LNCaP clone FGC (cell line): ENCODE data around the gene PPP6R3.

Experiments
- DNase-seq: peaks from one replicate; pipeline ENCODE4 v3.0.0-alpha.2; 2011; ENCODE audit warnings: low read depth
- H3K4me3 ChIP-seq: 2 replicates; pipeline ENCODE4 v1.5.1; 2011; ENCODE audit warnings: mild to moderate bottlenecking, low read depth, low read length, control low read depth
- CTCF ChIP-seq: IDR thresholded peaks from 2 replicates; pipeline ENCODE4 v1.5.1; 2012; ENCODE audit warnings: mild to moderate bottlenecking; ENCODE audit not compliant: control insufficient read depth, insufficient read depth; ENCODE audit errors: extremely low read depth

The PPP6R3 gene, protein sequence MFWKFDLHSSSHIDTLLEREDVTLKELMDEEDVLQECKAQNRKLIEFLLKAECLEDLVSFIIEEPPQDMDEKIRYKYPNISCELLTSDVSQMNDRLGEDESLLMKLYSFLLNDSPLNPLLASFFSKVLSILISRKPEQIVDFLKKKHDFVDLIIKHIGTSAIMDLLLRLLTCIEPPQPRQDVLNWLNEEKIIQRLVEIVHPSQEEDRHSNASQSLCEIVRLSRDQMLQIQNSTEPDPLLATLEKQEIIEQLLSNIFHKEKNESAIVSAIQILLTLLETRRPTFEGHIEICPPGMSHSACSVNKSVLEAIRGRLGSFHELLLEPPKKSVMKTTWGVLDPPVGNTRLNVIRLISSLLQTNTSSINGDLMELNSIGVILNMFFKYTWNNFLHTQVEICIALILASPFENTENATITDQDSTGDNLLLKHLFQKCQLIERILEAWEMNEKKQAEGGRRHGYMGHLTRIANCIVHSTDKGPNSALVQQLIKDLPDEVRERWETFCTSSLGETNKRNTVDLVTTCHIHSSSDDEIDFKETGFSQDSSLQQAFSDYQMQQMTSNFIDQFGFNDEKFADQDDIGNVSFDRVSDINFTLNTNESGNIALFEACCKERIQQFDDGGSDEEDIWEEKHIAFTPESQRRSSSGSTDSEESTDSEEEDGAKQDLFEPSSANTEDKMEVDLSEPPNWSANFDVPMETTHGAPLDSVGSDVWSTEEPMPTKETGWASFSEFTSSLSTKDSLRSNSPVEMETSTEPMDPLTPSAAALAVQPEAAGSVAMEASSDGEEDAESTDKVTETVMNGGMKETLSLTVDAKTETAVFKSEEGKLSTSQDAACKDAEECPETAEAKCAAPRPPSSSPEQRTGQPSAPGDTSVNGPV

GRCh38 chr11:68460741-68461574, at the start of gene PPP6R3:
Gene PPP6R3, plus strand, starts transcription at chr11:68460752. Its CDS starts 76,913 bp downstream, at chr11:68537665.
- H3K4me3 ChIP-seq, result peak within 1 kb of the TSS; percentile 65
- no peak for DNase-seq
- TF ChIP-seq CTCF, result no peak

GRCh38 chr11:68411501-68411991, 49.0 kb upstream of the PPP6R3 start:
- H3K4me3 ChIP-seq, result no peak overlapping the region
- no peak for TF ChIP-seq CTCF
- DNase-seq, result no peak

- no peak for DNase-seq
- no peak for TF ChIP-seq CTCF
- H3K4me3 ChIP-seq, result no peak overlapping the region
Observed at GRCh38 chr11:68412593-68413475, 47.7 kb upstream of the PPP6R3 start.

DNA sequence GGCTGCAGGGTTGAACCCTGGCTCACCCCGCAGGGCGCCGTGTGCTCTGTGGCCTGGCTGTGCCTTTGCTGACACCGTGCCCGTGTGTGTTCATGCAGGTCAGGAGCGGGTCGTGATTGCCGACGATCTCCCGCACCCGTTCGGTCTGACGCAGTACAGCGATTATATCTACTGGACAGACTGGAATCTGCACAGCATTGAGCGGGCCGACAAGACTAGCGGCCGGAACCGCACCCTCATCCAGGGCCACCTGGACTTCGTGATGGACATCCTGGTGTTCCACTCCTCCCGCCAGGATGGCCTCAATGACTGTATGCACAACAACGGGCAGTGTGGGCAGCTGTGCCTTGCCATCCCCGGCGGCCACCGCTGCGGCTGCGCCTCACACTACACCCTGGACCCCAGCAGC, 47.0 kb upstream of the PPP6R3 start:
- H3K4me3 ChIP-seq, result no peak overlapping the region
- no peak for TF ChIP-seq CTCF
- no peak for DNase-seq

- H3K4me3 ChIP-seq, result no peak overlapping the region
- DNase-seq, result no peak
- no peak for TF ChIP-seq CTCF
Observed at GRCh38 chr11:68414496-68415221, 45.9 kb upstream of the PPP6R3 start.
